Neutrophil (primary cell): ENCODE results near the gene EHBP1.

Source experiments
- H3K27ac ChIP-seq: fragments of 200-600 bp; sonication (generic); 2 replicates; pipeline ENCODE4 v1.5.1; 2016; ENCODE audit warnings: mild to moderate bottlenecking, moderate library complexity
- H3K27me3 ChIP-seq: fragments of 200-600 bp; sonication (generic); 2 replicates; pipeline ENCODE4 v1.6.0; 2016; ENCODE audit warnings: mild to moderate bottlenecking
- H3K36me3 ChIP-seq: fragments of 200-600 bp; sonication (generic); 2 replicates; pipeline ENCODE4 v1.5.1; 2017
- H3K4me1 ChIP-seq, 2 experiments: fragments of 200-600 bp in 1 of 2; sonication (generic) in 1 of 2; 1 replicate in 1 of 2; 2 replicates in 1 of 2; pipeline versions ENCODE4 v1.5.1 to v1.6.1; 2013 to 2016; ENCODE audit warnings: low read depth in 1 of 2, low read length in 1 of 2, mild to moderate bottlenecking in 1 of 2, moderate library complexity in 1 of 2; ENCODE audit not compliant: control insufficient read depth in 1 of 2, insufficient read depth in 1 of 2
- H3K4me3 ChIP-seq, 2 experiments: fragments of 200-600 bp in 1 of 2; sonication (generic) in 1 of 2; 1 replicate in 1 of 2; 2 replicates in 1 of 2; pipeline ENCODE4 v1.5.1; 2013 to 2016; ENCODE audit warnings: low read depth in 1 of 2, low read length in 1 of 2, mild to moderate bottlenecking in 1 of 2, moderate library complexity in 1 of 2
- H3K9me3 ChIP-seq: fragments of 200-600 bp; sonication (generic); 2 replicates; pipeline ENCODE4 v1.5.1; 2016
- TF ChIP-seq, protein P1 (sequence below): fragments of 200-600 bp; sonication (generic); IDR thresholded peaks from 2 replicates; pipeline ENCODE4 v1.5.1; 2016; ENCODE audit warnings: antibody characterized with exemption

EHBP1 gene

DNA sequence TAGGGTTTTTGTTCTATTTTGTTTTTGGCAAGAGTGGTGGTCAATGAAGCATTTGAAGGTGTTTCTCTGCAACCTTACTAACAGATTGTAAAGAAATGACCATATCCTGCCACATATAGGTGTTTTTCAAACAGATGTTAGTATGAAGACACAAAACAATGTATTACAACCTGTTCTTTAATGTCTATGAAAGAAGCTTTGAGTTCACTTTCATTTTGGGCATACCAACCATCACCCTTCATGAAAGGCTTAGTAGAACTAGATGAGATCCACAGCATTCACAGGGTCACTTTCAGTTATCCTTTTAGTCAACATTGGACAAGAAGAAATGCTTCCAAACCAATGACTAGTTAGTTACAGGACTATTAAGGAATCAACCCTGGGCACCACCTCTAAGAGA lies 95.1 kb downstream of the EHBP1 start:
- Histone ChIP-seq H3K9me3 (no peaks in the 10 kb centered on the region), H3K36me3 (no peaks in the 10 kb centered on the region), H3K4me3 (no peak overlapping the region), H3K27me3 (no peaks in the 10 kb centered on the region), H3K4me1 (no peaks in the 10 kb centered on the region), H3K27ac (no peak overlapping the region)
- TF ChIP-seq, protein P1, sequence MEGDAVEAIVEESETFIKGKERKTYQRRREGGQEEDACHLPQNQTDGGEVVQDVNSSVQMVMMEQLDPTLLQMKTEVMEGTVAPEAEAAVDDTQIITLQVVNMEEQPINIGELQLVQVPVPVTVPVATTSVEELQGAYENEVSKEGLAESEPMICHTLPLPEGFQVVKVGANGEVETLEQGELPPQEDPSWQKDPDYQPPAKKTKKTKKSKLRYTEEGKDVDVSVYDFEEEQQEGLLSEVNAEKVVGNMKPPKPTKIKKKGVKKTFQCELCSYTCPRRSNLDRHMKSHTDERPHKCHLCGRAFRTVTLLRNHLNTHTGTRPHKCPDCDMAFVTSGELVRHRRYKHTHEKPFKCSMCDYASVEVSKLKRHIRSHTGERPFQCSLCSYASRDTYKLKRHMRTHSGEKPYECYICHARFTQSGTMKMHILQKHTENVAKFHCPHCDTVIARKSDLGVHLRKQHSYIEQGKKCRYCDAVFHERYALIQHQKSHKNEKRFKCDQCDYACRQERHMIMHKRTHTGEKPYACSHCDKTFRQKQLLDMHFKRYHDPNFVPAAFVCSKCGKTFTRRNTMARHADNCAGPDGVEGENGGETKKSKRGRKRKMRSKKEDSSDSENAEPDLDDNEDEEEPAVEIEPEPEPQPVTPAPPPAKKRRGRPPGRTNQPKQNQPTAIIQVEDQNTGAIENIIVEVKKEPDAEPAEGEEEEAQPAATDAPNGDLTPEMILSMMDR: no peak

DNA sequence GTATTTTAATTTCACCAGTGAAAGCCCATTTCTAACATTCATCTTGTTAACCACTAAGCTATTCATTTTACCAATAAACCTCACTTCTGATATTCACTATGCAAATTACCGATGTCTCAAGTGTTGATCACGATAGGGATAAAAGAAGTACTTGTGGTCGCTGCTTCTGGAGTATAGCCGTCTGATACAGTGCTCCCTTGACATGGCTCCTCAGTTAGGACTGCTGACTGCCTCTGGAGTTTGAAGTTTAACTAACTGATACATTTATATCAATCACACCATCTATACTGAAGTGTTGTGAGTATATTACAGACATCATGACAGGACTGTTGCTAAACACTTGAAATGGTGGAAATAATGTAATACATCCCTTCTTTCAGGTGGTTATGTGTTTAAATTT lies 95.6 kb downstream of the EHBP1 start:
- no peak overlapping the region for H3K4me3 ChIP-seq
- H3K36me3 ChIP-seq: no peaks in the 10 kb centered on the region
- no peak overlapping the region for H3K27ac ChIP-seq
- TF ChIP-seq, protein P1: no peak
- H3K9me3 ChIP-seq: no peaks in the 10 kb centered on the region
- no peaks in the 10 kb centered on the region for H3K27me3 ChIP-seq
- H3K4me1 ChIP-seq: no peaks in the 10 kb centered on the region

- TF ChIP-seq, protein P1: no peak
- H3K36me3 ChIP-seq: no peaks in the 10 kb centered on the region
- no peaks in the 10 kb centered on the region for H3K4me1 ChIP-seq
- no peaks in the 10 kb centered on the region for H3K9me3 ChIP-seq
- no peak overlapping the region for H3K4me3 ChIP-seq
- no peak overlapping the region for H3K27ac ChIP-seq
- no peaks in the 10 kb centered on the region for H3K27me3 ChIP-seq
Measured at GRCh38 chr2:62801814-62802523, 96.5 kb downstream of the EHBP1 start.

- Histone ChIP-seq H3K27me3 (no peaks in the 10 kb centered on the region), H3K9me3 (no peaks in the 10 kb centered on the region), H3K4me1 (no peaks in the 10 kb centered on the region), H3K4me3 (no peak overlapping the region), H3K27ac (no peak overlapping the region), H3K36me3 (no peaks in the 10 kb centered on the region)
- TF ChIP-seq, protein P1: no peak
Measured at GRCh38 chr2:62803961-62804360, 98.4 kb downstream of the EHBP1 start.

GRCh38 chr2:62806231-62806630 lies 100.7 kb downstream of the EHBP1 start:
- Histone ChIP-seq H3K27me3 (no peaks in the 10 kb centered on the region), H3K9me3 (no peaks in the 10 kb centered on the region), H3K36me3 (no peaks in the 10 kb centered on the region), H3K27ac (no peak overlapping the region), H3K4me3 (no peak overlapping the region), H3K4me1 (no peaks in the 10 kb centered on the region)
- TF ChIP-seq, protein P1: no peak
